ENCODE measurements around the gene FAM200B. TPM values are rescaled to one million over a fixed set of nuclear protein-coding genes. Genes with fewer than 3 reads are reported as not detected.

Gene FAM200B
- total RNA-seq, 2 donors from 2014 or later = 27.8 to 35.2 TPM

DNA sequence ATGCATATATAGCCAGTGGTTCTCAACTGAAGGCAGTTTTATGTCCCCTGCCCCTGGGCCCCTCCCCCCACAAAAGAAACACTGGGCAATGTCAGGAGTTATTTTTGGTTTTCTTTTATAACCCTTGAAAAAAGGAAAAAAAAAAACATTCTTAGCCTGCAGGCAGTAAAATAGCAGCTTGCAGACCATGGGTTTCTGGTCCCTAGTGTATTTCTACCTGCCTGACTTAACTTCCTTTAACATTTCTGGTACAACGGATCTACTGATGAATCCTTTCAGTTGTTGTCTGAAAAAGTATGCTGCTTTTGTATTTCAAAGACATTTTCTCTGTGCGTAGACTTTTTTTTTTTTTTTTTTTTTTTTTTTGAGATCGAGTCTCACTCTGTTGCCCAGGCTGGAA is 11.1 kb upstream of the FAM200B start:
- ATAC-seq (ENCODE audit: insufficient number of reproducible peaks, low FRiP score, low read depth) = no peak
- Histone ChIP-seq H3K9me3 (no peaks in the 10 kb centered on the region), H3K4me3 (no peak overlapping the region), H3K4me1 (ENCODE audit: control insufficient read depth in 1 of 2, low read depth in 2 of 2) (peaks cover 3 to 6% of the 10 kb centered on the region in 2 donors), H3K27ac (no peak overlapping the region), H3K27me3 (replicated peaks; ENCODE audit: insufficient read depth) (no peaks in the 10 kb centered on the region), H3K36me3 (no peaks in the 10 kb centered on the region)
- TF ChIP-seq, protein P1, sequence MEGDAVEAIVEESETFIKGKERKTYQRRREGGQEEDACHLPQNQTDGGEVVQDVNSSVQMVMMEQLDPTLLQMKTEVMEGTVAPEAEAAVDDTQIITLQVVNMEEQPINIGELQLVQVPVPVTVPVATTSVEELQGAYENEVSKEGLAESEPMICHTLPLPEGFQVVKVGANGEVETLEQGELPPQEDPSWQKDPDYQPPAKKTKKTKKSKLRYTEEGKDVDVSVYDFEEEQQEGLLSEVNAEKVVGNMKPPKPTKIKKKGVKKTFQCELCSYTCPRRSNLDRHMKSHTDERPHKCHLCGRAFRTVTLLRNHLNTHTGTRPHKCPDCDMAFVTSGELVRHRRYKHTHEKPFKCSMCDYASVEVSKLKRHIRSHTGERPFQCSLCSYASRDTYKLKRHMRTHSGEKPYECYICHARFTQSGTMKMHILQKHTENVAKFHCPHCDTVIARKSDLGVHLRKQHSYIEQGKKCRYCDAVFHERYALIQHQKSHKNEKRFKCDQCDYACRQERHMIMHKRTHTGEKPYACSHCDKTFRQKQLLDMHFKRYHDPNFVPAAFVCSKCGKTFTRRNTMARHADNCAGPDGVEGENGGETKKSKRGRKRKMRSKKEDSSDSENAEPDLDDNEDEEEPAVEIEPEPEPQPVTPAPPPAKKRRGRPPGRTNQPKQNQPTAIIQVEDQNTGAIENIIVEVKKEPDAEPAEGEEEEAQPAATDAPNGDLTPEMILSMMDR (IDR thresholded peaks at IDR 0.05) = no peak
- no peak for DNase-seq (ENCODE audit: low spot score)

DNA sequence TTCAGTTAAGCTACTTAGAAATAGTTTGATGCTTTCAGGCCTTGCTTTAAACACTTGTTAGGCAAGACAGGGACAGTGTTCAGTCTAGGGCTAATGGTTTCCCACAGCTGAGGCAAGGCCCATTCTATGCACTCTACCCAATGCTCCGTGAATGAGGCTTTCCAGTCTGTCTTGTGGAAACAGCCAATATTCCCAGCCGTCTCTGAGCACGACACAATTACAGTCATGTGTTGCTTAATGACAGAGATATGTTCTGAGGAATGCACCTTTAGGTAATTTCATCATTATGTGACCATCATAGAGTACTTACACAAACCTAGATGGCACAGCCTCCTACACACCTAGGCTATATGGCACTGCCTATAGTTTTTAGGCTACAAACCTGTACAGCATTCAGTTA is 9.5 kb upstream of the FAM200B start:
- DNase-seq (ENCODE audit: low spot score) (no peak), ATAC-seq (ENCODE audit: insufficient number of reproducible peaks, low FRiP score, low read depth) (no peak)
- Histone ChIP-seq H3K9me3 (no peaks in the 10 kb centered on the region), H3K4me3 (no peak overlapping the region), H3K36me3 (no peaks in the 10 kb centered on the region), H3K4me1 (ENCODE audit: control insufficient read depth in 1 of 2, low read depth in 2 of 2) (peaks cover 0 to 6% of the 10 kb centered on the region in 2 donors), H3K27ac (no peak overlapping the region), H3K27me3 (replicated peaks; ENCODE audit: insufficient read depth) (no peaks in the 10 kb centered on the region)
- TF ChIP-seq, protein P1 (IDR thresholded peaks at IDR 0.05) = no peak

DNA sequence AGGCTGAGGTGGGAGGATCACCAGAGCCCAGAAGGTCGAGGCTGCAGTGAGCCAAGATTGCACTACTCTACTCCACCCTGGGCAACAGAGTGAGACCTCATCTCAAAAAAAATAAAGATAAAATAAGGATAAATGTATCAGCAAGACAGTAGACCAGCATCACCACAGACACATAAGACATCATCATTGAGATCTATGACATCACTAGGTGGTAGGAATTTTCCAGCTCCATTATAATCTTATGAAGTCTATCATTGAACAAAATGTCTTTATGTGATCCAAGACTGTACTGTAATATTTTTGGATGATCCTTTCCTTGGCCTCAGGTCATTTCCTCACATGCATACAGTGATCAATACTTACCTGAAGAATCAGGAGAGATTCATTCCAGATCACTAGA is 8.3 kb upstream of the FAM200B start:
- H3K4me1 ChIP-seq (ENCODE audit: control insufficient read depth in 1 of 2, low read depth in 2 of 2) = peaks cover 0 to 6% of the 10 kb centered on the region in 2 donors
- DNase-seq (ENCODE audit: low spot score) = no peak
- TF ChIP-seq, protein P1 (IDR thresholded peaks at IDR 0.05) = no peak
- no peaks in the 10 kb centered on the region for H3K36me3 ChIP-seq
- H3K4me3 ChIP-seq = no peak overlapping the region
- no peaks in the 10 kb centered on the region for H3K9me3 ChIP-seq
- H3K27me3 ChIP-seq (replicated peaks; ENCODE audit: insufficient read depth) = no peaks in the 10 kb centered on the region
- no peak for ATAC-seq (ENCODE audit: insufficient number of reproducible peaks, low FRiP score, low read depth)
- H3K27ac ChIP-seq = no peak overlapping the region

DNA sequence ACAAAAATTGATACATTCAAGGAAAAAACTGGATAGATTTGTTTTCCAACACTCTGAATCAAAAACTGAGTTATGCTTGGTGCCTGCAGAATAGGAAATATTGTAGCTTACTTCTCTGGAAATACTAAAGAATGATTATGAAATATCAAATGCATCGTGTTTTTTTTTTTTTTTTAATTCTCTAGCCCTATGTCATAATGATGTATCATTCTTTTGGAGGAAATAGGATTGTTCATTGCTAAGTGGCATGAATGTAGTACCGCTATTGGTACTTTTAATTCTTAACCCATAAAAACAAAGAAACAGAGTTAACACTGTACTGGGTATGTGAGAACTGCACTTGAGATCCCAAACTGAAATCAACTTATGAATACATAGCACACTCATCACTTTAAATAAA is 7.6 kb upstream of the FAM200B start:
- DNase-seq (ENCODE audit: low spot score) = no peak
- Histone ChIP-seq H3K27ac (no peak overlapping the region), H3K9me3 (no peaks in the 10 kb centered on the region), H3K4me3 (no peak overlapping the region), H3K27me3 (replicated peaks; ENCODE audit: insufficient read depth) (no peaks in the 10 kb centered on the region), H3K36me3 (no peaks in the 10 kb centered on the region), H3K4me1 (ENCODE audit: control insufficient read depth in 1 of 2, low read depth in 2 of 2) (peaks cover 0 to 6% of the 10 kb centered on the region in 2 donors)
- TF ChIP-seq, protein P1 (IDR thresholded peaks at IDR 0.05) = no peak
- no peak for ATAC-seq (ENCODE audit: insufficient number of reproducible peaks, low FRiP score, low read depth)

DNA sequence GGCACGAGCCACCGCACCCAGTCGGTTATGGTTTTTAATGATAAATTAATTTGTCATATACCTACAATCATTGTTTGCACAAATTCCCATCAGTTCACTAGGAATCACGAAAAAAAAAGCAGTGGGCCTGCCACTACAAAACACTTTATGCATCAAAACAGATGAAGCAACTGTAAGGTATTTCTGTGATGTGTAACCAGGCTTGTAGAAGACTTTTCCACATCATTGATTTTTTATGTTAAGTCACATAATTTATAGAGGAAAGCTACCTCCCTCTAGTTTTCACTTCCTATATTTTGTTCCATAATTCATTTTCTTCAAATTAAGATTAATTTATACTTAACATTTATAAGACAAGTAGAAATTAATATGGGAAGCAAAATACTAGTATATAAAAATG is 6.7 kb upstream of the FAM200B start:
- Histone ChIP-seq H3K36me3 (no peaks in the 10 kb centered on the region), H3K27ac (no peak overlapping the region)

More for the DNA sequence above, 6.7 kb upstream of the FAM200B start:
- DNase-seq (ENCODE audit: low spot score) = no peak
- H3K27me3 ChIP-seq (replicated peaks; ENCODE audit: insufficient read depth) = no peaks in the 10 kb centered on the region
- TF ChIP-seq, protein P1 (IDR thresholded peaks at IDR 0.05) = no peak
- no peak for ATAC-seq (ENCODE audit: insufficient number of reproducible peaks, low FRiP score, low read depth)
- no peak overlapping the region for H3K4me3 ChIP-seq
- H3K4me1 ChIP-seq (ENCODE audit: control insufficient read depth in 1 of 2, low read depth in 2 of 2) = peaks cover 0 to 5% of the 10 kb centered on the region in 2 donors
- H3K9me3 ChIP-seq = no peaks in the 10 kb centered on the region

Data from thoracic aorta (tissue), 2 donors.